ENCODE data around the gene RASAL2.
"Not testable (repeated sequence)": the region's sequence is repeated elsewhere in the genome, so short reads cannot be mapped to it uniquely, and the experiment has no call there.

The RASAL2 gene

GRCh38 chr1:178308438-178308837 lies 214.5 kb downstream of the RASAL2 start:
- TF ChIP-seq GATA1 (IDR thresholded peaks at IDR 0.05; ENCODE audit: low read depth, low read length) (no peak), POLR2A (IDR thresholded peaks at IDR 0.05; ENCODE audit: low read length) (no peak)
- DNase-seq = no peak

DNA sequence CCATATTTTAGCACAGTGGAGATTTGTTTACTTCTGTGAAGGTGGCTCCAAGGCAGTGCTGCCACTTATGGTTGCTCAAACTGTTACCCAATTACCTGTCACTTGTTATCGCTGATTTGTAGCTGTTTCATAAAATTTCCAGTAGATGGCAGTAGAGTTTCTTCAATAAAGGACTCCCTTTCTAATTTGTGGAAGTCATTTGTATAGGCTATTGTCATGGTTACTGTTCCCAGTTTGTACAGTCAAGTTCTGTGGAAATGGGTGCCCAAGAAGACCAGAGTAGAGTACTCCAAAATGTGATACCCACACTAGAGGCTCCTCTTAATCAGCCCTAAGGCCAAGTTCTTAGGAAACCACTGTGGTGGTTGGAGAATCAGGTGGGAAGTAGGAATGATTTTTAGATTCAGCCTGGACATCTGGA lies 216.8 kb downstream of the RASAL2 start:
- TF ChIP-seq POLR2A (IDR thresholded peaks at IDR 0.05; ENCODE audit: low read length) = no peak
- TF ChIP-seq GATA1 (IDR thresholded peaks at IDR 0.05; ENCODE audit: low read depth, low read length) = no peak

GRCh38 chr1:178311164-178311563 lies 217.3 kb downstream of the RASAL2 start:
- no peak for TF ChIP-seq GATA1 (IDR thresholded peaks at IDR 0.05; ENCODE audit: low read depth, low read length)
- no peak for TF ChIP-seq POLR2A (IDR thresholded peaks at IDR 0.05; ENCODE audit: low read length)
- DNase-seq = no peak

More for the DNA sequence above, 216.8 kb downstream of the RASAL2 start:
- DNase-seq = peak; percentile 54

DNA sequence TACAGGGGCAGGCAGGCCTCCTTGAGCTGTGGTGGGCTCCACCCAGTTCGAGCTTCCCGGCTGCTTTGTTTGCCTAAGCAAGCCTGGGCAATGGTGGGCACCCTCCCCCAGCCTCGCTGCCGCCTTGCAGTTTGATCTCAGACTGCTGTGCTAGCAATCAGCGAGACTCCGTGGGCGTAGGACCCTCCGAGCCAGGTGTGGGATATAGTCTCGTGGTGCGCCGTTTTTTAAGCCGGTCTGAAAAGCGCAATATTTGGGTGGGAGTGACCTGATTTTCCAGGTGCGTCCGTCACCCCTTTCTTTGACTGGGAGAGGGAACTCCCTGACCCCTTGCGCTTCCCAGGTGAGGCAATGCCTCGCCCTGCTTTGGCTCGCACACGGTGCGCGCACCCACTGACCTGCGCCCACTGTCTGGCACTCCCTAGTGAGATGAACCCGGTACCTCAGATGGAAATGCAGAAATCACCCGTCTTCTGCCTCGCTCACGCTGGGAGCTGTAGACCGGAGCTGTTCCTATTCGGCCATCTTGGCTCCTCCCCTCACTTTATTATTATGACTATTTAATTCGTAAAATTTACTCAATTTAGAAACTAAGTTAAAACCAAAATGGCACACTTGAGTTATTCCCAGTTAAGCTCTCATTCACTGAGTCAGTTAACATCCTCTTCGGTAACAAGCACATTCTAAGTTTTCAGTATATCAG lies 226.5 kb downstream of the RASAL2 start:
- DNase-seq = not testable (repeated sequence)

GRCh38 chr1:178323067-178323466 lies 229.2 kb downstream of the RASAL2 start:
- no peak for DNase-seq
- TF ChIP-seq POLR2A (IDR thresholded peaks at IDR 0.05; ENCODE audit: low read length) = no peak
- no peak for TF ChIP-seq GATA1 (IDR thresholded peaks at IDR 0.05; ENCODE audit: low read depth, low read length)

- TF ChIP-seq POLR2A (IDR thresholded peaks at IDR 0.05; ENCODE audit: low read length) = no peak
- no peak for TF ChIP-seq GATA1 (IDR thresholded peaks at IDR 0.05; ENCODE audit: low read depth, low read length)
- no peak for DNase-seq
Measured at GRCh38 chr1:178324003-178324402, 230.1 kb downstream of the RASAL2 start.

DNA sequence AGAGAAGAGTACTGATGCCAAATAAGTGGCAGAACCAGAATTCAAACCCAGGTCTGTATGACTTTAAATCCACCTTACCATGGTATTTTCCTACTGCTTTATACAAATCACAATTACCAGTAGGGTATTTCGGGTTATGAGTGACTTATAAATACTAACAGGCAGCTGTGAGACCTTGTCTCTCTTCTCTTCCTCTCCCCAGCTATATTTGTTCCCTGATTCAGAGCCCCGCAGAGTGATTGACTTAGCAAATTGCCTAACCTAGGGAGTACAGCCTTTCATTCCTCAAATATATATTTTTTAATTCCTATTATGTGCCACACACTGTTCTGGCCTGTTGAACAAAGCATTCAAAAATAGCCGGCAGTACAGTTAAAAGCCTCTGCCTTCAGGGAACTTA lies 234.8 kb downstream of the RASAL2 start:
- no peak for TF ChIP-seq GATA1 (IDR thresholded peaks at IDR 0.05; ENCODE audit: low read depth, low read length)
- no peak for TF ChIP-seq POLR2A (IDR thresholded peaks at IDR 0.05; ENCODE audit: low read length)
- no peak for DNase-seq

GRCh38 chr1:178330153-178330552 lies 236.2 kb downstream of the RASAL2 start:
- DNase-seq = no peak
- TF ChIP-seq GATA1 (IDR thresholded peaks at IDR 0.05; ENCODE audit: low read depth, low read length) (no peak), POLR2A (IDR thresholded peaks at IDR 0.05; ENCODE audit: low read length) (no peak)

GRCh38 chr1:178330848-178331497 lies 237.1 kb downstream of the RASAL2 start:
- DNase-seq = no peak
- TF ChIP-seq POLR2A (IDR thresholded peaks at IDR 0.05; ENCODE audit: low read length) = no peak
- no peak for TF ChIP-seq GATA1 (IDR thresholded peaks at IDR 0.05; ENCODE audit: low read depth, low read length)

DNA sequence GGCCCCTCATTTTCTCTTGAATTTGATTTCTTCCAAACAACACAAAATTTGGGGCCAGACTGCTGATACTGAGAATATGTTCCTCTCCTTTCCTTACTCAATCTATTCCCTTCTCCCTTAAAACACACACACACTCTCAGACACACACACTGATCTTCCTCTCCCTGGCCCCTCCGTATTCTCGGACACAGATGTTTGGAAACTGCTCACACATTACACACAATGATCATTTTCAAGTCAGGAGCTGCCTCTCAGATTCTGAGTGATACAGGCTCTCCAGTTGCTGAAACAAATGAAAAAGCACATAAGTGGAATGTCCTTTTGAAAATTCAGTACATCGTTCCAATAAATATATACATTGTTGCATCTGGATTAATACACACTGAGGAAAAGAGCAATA lies 241.5 kb downstream of the RASAL2 start:
- TF ChIP-seq POLR2A (IDR thresholded peaks at IDR 0.05; ENCODE audit: low read length) = no peak
- TF ChIP-seq GATA1 (IDR thresholded peaks at IDR 0.05; ENCODE audit: low read depth, low read length) = no peak
- DNase-seq = no peak

DNA sequence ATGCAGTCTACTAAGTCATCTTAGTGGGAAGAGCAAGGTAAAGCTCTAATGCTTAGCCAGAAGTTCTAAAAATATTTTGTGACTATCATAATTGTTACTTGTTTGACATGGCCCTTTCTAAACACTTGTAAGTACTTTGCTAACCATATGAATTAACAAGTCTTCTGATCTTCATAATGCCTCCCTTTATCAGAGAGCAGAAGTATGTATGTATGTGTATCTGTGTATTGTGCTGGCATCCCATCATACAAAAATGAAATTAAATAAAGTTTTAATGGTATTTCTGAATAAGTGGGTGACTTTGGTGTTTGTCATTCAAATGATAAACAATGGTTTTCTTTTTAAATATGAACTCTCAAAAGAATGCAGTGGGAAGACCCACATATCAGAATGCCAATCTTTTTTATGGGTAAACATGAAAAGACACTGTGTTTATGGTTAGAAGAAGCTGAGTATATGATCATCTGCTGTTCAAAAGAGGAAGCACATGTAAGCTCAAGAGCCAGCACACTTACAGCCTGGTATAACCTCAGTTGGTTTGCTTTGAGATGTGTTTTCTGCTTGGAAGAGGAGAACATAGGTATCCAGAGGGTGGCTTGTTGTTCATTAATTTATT lies 243.3 kb downstream of the RASAL2 start:
- DNase-seq = no peak
- no peak for TF ChIP-seq GATA1 (IDR thresholded peaks at IDR 0.05; ENCODE audit: low read depth, low read length)
- TF ChIP-seq POLR2A (IDR thresholded peaks at IDR 0.05; ENCODE audit: low read length) = no peak

DNA sequence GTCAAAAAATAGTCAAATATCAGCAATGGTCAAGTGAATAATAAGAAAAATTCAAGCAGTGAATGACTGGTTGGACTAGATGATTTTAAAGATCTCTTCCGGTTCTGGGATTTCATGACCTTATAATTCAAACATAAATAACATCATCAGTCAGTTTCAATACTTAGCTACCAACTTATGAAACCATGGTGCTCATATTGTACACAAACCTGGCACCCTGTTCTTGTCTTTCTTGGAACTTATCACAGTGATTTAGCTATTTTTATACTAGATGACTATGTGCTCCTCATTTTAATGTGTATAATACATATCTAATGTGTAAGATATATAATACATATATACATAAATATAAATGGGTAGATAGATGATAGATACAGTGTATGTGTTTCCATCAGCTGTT lies 245.9 kb downstream of the RASAL2 start:
- DNase-seq = no peak
- TF ChIP-seq POLR2A (IDR thresholded peaks at IDR 0.05; ENCODE audit: low read length) (no peak), GATA1 (IDR thresholded peaks at IDR 0.05; ENCODE audit: low read depth, low read length) (no peak)

DNA sequence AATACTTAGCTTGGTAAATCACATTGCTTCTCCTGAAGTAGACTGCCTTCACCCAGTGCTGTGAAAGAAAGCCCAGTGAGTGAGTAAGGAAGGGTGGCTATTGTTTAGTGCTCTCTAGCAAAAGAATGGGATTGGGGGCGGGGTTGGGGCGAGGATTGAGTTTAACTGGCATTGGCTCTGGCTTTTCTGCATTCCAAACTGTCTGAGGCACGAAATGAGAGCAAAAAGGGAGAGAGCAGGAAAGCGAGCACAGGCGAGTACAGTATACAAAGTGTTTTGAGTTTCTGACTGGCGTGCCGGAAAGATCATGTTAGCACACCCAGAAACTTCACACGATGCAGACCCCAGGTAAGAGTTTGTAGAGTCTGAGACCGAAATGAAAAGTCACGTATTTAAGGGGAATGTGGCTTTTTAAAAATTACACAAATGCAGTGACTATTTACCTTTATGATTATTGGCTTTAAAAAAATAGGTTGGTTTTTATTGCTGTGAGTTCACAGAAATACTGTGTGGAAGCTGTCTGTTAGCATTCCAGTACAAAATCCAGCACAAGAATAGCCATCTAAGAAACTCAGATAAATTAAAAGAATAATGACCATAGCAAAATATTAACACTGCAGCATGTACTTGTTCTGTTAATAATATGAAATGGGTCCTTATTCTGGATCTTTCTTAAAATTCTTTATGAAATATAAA lies 247.5 kb downstream of the RASAL2 start:
- no peak for DNase-seq
- TF ChIP-seq GATA1 (IDR thresholded peaks at IDR 0.05; ENCODE audit: low read depth, low read length) (no peak), POLR2A (IDR thresholded peaks at IDR 0.05; ENCODE audit: low read length) (no peak)

- TF ChIP-seq POLR2A (IDR thresholded peaks at IDR 0.05; ENCODE audit: low read length) (no peak), GATA1 (IDR thresholded peaks at IDR 0.05; ENCODE audit: low read depth, low read length) (no peak)
Measured at GRCh38 chr1:178342745-178343144, 248.8 kb downstream of the RASAL2 start.

More at GRCh38 chr1:178342745-178343144, 248.8 kb downstream of the RASAL2 start:
- DNase-seq = no peak

Data from erythroblast (primary cell).